ENCODE measurements around the gene LILRA6. TPM values are rescaled to one million over a fixed set of nuclear protein-coding genes. Genes with fewer than 3 reads are reported as not detected.

Gene LILRA6
- total RNA-seq, 1 experiment from 2014 or later: 0.08 TPM

DNA sequence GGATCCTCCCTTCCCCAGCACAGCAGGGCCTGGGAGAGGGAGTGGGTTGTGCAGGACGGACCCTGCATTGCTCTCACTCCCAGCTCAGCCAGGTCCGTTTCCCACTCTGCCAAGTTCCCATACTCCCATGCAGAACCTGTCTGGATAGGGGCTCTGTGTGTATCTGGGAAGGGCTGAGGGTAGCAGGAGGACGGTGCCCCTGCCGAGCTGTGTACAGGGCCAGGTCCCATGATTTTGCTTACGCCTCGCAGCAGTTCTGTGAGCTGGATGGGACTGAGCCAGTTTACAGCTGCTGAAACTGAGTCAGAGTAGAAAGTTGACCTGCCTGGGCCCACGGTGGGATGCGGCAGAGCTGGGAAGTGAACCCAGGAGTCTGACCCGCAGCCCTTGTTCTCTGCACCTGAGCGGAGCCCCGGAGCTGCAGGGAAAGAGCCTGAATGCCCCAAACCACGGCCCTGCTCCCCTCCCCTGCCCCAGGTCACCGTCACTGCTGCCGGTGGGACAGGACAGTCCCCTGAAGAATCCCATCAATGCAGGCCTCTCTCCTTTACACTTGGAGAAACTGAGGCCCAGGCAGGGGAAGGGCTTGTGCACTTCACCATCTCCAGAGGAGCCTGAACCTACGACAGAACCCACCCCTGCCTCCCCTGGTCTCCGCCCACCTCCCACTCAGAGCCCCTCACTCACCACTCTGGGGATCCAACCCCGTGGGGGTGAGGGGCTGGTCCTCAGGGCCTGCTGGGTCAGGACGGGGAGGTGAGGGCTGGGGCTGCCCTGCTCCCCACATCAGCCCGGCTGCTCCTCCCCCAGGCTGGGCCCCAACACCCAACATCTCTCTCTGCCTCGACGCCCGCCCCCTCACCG is 11.0 kb upstream of the LILRA6 start:
- ChIA-PET POLR2A (no interaction called here), CTCF (no interaction called here)
- intact Hi-C loops (cut with micrococcal nuclease; ENCODE audit: unreplicated experiment): no loop called here

DNA sequence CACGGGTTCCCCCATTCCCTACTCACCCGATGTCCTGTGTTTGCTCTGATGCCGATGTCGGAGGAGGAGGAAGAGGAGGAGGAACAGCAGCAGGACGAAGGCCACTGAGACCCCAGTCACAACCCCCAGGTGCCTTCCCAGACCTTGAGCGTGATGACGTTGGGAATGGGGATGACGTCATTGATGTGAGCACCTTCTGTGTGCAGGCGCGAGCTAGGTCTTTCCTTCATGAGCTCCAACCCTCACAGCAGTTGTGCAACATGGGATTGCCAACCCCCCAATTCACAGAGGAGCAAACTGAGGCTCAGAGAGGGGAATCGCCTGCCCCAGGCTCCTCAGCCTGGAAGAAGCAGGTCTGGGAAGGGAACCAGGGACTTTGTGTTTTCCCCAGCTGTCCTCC is 10.3 kb upstream of the LILRA6 start:
- POLR2A ChIA-PET: interaction anchor here (0.6 kb wide), 1 partner anchor 271 kb away, joined by 3 read pairs; no protein-coding TSS in a partner anchor
- CTCF ChIA-PET: no interaction called here
- TF ChIP-seq, protein P1, sequence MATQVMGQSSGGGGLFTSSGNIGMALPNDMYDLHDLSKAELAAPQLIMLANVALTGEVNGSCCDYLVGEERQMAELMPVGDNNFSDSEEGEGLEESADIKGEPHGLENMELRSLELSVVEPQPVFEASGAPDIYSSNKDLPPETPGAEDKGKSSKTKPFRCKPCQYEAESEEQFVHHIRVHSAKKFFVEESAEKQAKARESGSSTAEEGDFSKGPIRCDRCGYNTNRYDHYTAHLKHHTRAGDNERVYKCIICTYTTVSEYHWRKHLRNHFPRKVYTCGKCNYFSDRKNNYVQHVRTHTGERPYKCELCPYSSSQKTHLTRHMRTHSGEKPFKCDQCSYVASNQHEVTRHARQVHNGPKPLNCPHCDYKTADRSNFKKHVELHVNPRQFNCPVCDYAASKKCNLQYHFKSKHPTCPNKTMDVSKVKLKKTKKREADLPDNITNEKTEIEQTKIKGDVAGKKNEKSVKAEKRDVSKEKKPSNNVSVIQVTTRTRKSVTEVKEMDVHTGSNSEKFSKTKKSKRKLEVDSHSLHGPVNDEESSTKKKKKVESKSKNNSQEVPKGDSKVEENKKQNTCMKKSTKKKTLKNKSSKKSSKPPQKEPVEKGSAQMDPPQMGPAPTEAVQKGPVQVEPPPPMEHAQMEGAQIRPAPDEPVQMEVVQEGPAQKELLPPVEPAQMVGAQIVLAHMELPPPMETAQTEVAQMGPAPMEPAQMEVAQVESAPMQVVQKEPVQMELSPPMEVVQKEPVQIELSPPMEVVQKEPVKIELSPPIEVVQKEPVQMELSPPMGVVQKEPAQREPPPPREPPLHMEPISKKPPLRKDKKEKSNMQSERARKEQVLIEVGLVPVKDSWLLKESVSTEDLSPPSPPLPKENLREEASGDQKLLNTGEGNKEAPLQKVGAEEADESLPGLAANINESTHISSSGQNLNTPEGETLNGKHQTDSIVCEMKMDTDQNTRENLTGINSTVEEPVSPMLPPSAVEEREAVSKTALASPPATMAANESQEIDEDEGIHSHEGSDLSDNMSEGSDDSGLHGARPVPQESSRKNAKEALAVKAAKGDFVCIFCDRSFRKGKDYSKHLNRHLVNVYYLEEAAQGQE (IDR thresholded peaks at IDR 0.05; ENCODE audit: insufficient read depth in 1 of 2, low read depth in 2 of 2, low read length in 1 of 2): no peak
- TF ChIP-seq, protein P2, sequence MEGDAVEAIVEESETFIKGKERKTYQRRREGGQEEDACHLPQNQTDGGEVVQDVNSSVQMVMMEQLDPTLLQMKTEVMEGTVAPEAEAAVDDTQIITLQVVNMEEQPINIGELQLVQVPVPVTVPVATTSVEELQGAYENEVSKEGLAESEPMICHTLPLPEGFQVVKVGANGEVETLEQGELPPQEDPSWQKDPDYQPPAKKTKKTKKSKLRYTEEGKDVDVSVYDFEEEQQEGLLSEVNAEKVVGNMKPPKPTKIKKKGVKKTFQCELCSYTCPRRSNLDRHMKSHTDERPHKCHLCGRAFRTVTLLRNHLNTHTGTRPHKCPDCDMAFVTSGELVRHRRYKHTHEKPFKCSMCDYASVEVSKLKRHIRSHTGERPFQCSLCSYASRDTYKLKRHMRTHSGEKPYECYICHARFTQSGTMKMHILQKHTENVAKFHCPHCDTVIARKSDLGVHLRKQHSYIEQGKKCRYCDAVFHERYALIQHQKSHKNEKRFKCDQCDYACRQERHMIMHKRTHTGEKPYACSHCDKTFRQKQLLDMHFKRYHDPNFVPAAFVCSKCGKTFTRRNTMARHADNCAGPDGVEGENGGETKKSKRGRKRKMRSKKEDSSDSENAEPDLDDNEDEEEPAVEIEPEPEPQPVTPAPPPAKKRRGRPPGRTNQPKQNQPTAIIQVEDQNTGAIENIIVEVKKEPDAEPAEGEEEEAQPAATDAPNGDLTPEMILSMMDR (IDR thresholded peaks at IDR 0.05): no peak
- TF ChIP-seq TCF7L2 (IDR thresholded peaks at IDR 0.05; ENCODE audit: low read depth, low read length): no peak
- no peak for TF ChIP-seq SIN3A (IDR thresholded peaks at IDR 0.05; ENCODE audit: borderline replicate concordance, insufficient read depth, low read depth, low read length)
- TF ChIP-seq POLR2AphosphoS5 (IDR thresholded peaks at IDR 0.05; ENCODE audit: low read depth, low read length): no peak
- peaks cover 6% of the 10 kb centered on the region for H3K27me3 ChIP-seq (ENCODE audit: control insufficient read depth, insufficient read depth, low read length)
- ATAC-seq (no peak), DNase-seq (ENCODE audit: low read depth, low spot score) (no peak)
- no TSS peak for BruUV-seq (replicated peaks)
- no peak overlapping the region for H3K27ac ChIP-seq (ENCODE audit: low read length)
- no peak overlapping the region for H3K4me3 ChIP-seq (ENCODE audit: low read depth in 2 of 2, low read length in 2 of 2)
- intact Hi-C loops (cut with micrococcal nuclease; ENCODE audit: unreplicated experiment): no loop called here
- in situ Hi-C loops (cut with HindIII; ENCODE audit: low pct_unique_long_range_greater_than_20kb, low sequenced_read_pairs): no loop called here
- no peaks in the 10 kb centered on the region for H3K36me3 ChIP-seq (ENCODE audit: control insufficient read depth, insufficient read depth, low read length)
- H3K4me1 ChIP-seq (ENCODE audit: control insufficient read depth, insufficient read depth, low read length): no peaks in the 10 kb centered on the region; the same call in 1 of the 2 replicates
- no peaks in the 10 kb centered on the region for H3K9me3 ChIP-seq (ENCODE audit: control insufficient read depth, insufficient read depth, low read depth, low read length)

More for the DNA sequence above, 11.0 kb upstream of the LILRA6 start:
- TF ChIP-seq POLR2AphosphoS5 (IDR thresholded peaks at IDR 0.05; ENCODE audit: low read depth, low read length) (no peak), SIN3A (IDR thresholded peaks at IDR 0.05; ENCODE audit: borderline replicate concordance, insufficient read depth, low read depth, low read length) (no peak), TCF7L2 (IDR thresholded peaks at IDR 0.05; ENCODE audit: low read depth, low read length) (no peak)
- TF ChIP-seq, protein P1 (IDR thresholded peaks at IDR 0.05; ENCODE audit: insufficient read depth in 1 of 2, low read depth in 2 of 2, low read length in 1 of 2): no peak
- TF ChIP-seq, protein P2 (IDR thresholded peaks at IDR 0.05): no peak
- Histone ChIP-seq H3K4me1 (ENCODE audit: control insufficient read depth, insufficient read depth, low read length) (no peaks in the 10 kb centered on the region; the same call in 1 of the 2 replicates), H3K9me3 (ENCODE audit: control insufficient read depth, insufficient read depth, low read depth, low read length) (no peaks in the 10 kb centered on the region), H3K4me3 (ENCODE audit: low read depth in 2 of 2, low read length in 2 of 2) (no peak overlapping the region), H3K36me3 (ENCODE audit: control insufficient read depth, insufficient read depth, low read length) (no peaks in the 10 kb centered on the region), H3K27ac (ENCODE audit: low read length) (no peak overlapping the region), H3K27me3 (ENCODE audit: control insufficient read depth, insufficient read depth, low read length) (peaks cover 7% of the 10 kb centered on the region)
- DNase-seq (ENCODE audit: low read depth, low spot score) (no peak), ATAC-seq (peak; percentile 36)
- BruUV-seq (replicated peaks): no TSS peak
- in situ Hi-C loops (cut with HindIII; ENCODE audit: low pct_unique_long_range_greater_than_20kb, low sequenced_read_pairs): no loop called here
